Heart right ventricle (tissue), 16 donors: ENCODE data around the gene ZNFX1. TPM values are rescaled to one million over a fixed set of nuclear protein-coding genes. Genes with fewer than 3 reads are reported as not detected.

Experiments used
- ATAC-seq, 8 donors: fragments of 200-7000 bp; cut with Tn5 transposase; one replicate each; pipeline ENCODE4 v1.9.1; 2020; ENCODE audit warnings: mild to moderate bottlenecking in 8 of 8, moderate library complexity in 8 of 8, moderate number of reproducible peaks in 1 of 8
- DNase-seq, 2 donors: peaks; one replicate each; pipeline ENCODE4 v3.0.0-alpha.2; 2020
- H3K27ac ChIP-seq, 10 donors: fragments of 200-600 bp; sonication (generic) in 2 of 10; one replicate each; pipeline versions ENCODE4 v1.5.0 to v1.8.0; 2020 to 2022; ENCODE audit warnings: mild to moderate bottlenecking in 3 of 10
- H3K27me3 ChIP-seq, 7 donors: fragments of 200-600 bp; one replicate each; pipeline ENCODE4 v1.8.0; 2021 to 2022; ENCODE audit warnings: mild to moderate bottlenecking in 2 of 7
- H3K36me3 ChIP-seq, 9 donors: fragments of 200-600 bp; sonication (generic) in 1 of 9; one replicate each; pipeline versions ENCODE4 v1.5.0 to v1.8.0; 2020 to 2022; ENCODE audit warnings: mild to moderate bottlenecking in 2 of 9
- H3K4me1 ChIP-seq, 9 donors: fragments of 200-600 bp; sonication (generic) in 1 of 9; one replicate each; pipeline versions ENCODE4 v1.5.0 to v1.8.0; 2020 to 2022; ENCODE audit warnings: mild to moderate bottlenecking in 4 of 9
- H3K4me3 ChIP-seq, 10 donors: fragments of 200-600 bp; sonication (generic) in 2 of 10; one replicate each; pipeline versions ENCODE4 v1.5.0 to v1.8.0; 2020 to 2022; ENCODE audit warnings: mild to moderate bottlenecking in 7 of 10, moderate library complexity in 2 of 10
- H3K9me3 ChIP-seq, 11 donors: fragments of 200-600 bp in 10 of 11; sonication (generic) in 2 of 11; one replicate each; pipeline versions ENCODE4 v1.5.0 to v1.8.0; 2013 to 2022; ENCODE audit warnings: mild to moderate bottlenecking in 2 of 11, control low read depth in 1 of 11, moderate library complexity in 1 of 11
- CTCF ChIP-seq, 9 donors: fragments of 200-600 bp; sonication (generic) in 2 of 9; IDR thresholded peaks; one replicate each; pipeline versions ENCODE4 v1.5.0 to v1.8.0; 2021 to 2022; ENCODE audit warnings: antibody characterized with exemption in 9 of 9, mild to moderate bottlenecking in 5 of 9, moderate library complexity in 1 of 9
- WGBS, 2 donors: extraction: QIAGEN DNeasy Blood & Tissue Kit; methylation state at CpG; one replicate each; pipeline ENCODE4 v1.1.7; 2013; ENCODE audit warnings: inconsistent platforms in 1 of 2; 5-methylcytosine and 5-hydroxymethylcytosine counted together
- intact Hi-C, 10 donors: fragments of 100-400 bp; cut with DNase I; formaldehyde crosslinking; loops; one replicate each; pipeline versions ENCODE4 v1.11.1 to v1.14.2; 2022
- polyA plus RNA-seq, 2 donors: library from polyadenylated mRNA; stranded (reverse); fragments of 200-250 nt; gene quantifications; one replicate each; pipeline ENCODE4 v1.2.3, GENCODE V29; 2013
- total RNA-seq, 10 donors: library from RNA; stranded (reverse); fragmentation: NEBNext Ultra II Directional in 3 of 10; extraction: Animal tissue kit (Norgen Biotek cat#: 25700) in 3 of 10; gene quantifications; one replicate each; pipeline versions ENCODE4 v1.2.1 to v1.2.4, GENCODE V29; 2021 to 2023
- donor health status: Arrhythmogenic right ventricular cardiomyopathy.
- donor health status: ischemic (EF 13 %, LVEDD 7.1; RV severe dilation, severe dysfunction).
- donor health status: healthy with polysubstance abuse.
- donor health status: DM: no; HTN: yes; CAD: no.
- donor health status: DM: no; HTN: no; CAD: no.
- donor health status: ischemic (EF 25% LVEDD 6.9; RV normal size, moderate dysfunction).
- donor health status: ischemic (EF 25% LVEDD 5.7; RV mildly dilated, moderate dysfunction).
- donor health status: healthy.
- donor health status: DM: yes; HTN: yes; CAD: no.
- donor health status: Ischemic cardiomyopathy.
- donor health status: ischemic (EF 35%, LVEDD 5.7; RV mildly dilated, moderate dysfunction).
- donor health status: nonischemic (EF 11% LVEDD 7.7; RV severe dilation, severe dysfunction).
- donor health status: DM: yes; HTN: yes; CAD: no.
- donor health status: PGD.
- donor health status: ischemic (EF 29% LVEDD 5.4; RV normal size, mild dysfunction).
- donor health status: nonischemic (EF 23%, LVEDD 6.1; RV moderate dilation, normal function).

ZNFX1 gene
- total and polyA plus RNA-seq, 12 donors, result 7.8 to 49.5 (median 23.7) TPM

DNA sequence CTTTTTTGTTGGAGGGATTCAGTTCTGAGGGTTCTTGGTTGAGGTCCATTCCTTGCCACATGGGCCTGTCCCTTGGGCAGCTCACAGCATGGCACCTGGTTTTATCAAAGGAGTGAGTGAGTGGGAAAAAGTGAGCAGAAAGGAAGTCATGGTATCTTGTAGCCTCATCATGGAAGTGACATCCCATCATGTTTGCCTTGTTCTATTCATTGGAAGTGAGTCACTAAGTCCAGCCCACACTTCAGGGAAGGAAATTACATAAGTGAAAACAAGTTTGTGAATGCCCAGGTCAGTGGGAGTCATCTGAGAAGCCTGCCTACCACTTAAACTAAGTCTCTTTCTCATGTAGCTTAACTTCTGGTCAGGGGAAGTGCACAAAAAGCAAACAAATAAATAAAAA is 32.8 kb upstream of the ZNFX1 start:
- no peak overlapping the region for H3K4me3 ChIP-seq
- peaks cover 0 to 17% (median 0%) of the 10 kb centered on the region in 7 donors for H3K27me3 ChIP-seq
- no peaks in the 10 kb centered on the region for H3K36me3 ChIP-seq
- H3K4me1 ChIP-seq, result no peaks in the 10 kb centered on the region
- intact Hi-C loops, result no loop called here
- ATAC-seq (no peak), DNase-seq (no peak)
- H3K27ac ChIP-seq, result no peak overlapping the region
- peaks cover 0 to 6% (median 0%) of the 10 kb centered on the region in 11 donors for H3K9me3 ChIP-seq
- TF ChIP-seq CTCF (IDR thresholded peaks at IDR 0.05), result no peak

DNA sequence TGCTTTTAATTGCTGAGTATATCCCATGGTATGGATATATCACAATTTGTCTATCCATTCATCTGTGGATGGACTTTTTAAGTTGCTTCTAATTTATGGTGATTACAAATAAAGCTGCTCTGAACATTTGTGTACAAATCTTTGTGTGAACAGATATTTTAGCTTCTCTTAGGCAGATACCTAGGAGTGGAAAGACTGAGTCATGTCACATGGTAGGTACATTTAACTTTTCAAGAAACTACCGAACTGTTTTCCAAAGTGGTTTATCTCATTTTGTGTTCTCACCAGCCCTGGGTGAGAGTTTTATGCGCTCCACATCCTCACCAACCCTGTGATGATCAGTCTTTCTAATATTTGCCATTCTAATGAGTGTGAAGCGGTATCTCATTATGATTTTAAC is 31.0 kb upstream of the ZNFX1 start:
- WGBS, 2 donors, result 73 to 80% methylated on average over 3 of the region's 3 CpGs
- ATAC-seq, result no peak

GRCh38 chr20:49306903-49307620 is 29.2 kb upstream of the ZNFX1 start:
- Histone ChIP-seq H3K27ac (no peak overlapping the region), H3K27me3 (no peaks in the 10 kb centered on the region), H3K9me3 (peaks cover 0 to 6% (median 0%) of the 10 kb centered on the region in 11 donors), H3K4me3 (no peak overlapping the region), H3K4me1 (peaks cover 0 to 9% (median 3%) of the 10 kb centered on the region in 9 donors), H3K36me3 (no peaks in the 10 kb centered on the region)
- no peak for DNase-seq
- ATAC-seq, result no peak
- WGBS, 2 donors, result 65 to 73% methylated on average over 10 of the region's 10 CpGs
- intact Hi-C loops, result no loop called here
- no peak for TF ChIP-seq CTCF (IDR thresholded peaks at IDR 0.05)

More for the DNA sequence above, 31.0 kb upstream of the ZNFX1 start:
- Histone ChIP-seq H3K27ac (no peak overlapping the region), H3K27me3 (no peaks in the 10 kb centered on the region), H3K4me1 (no peaks in the 10 kb centered on the region), H3K4me3 (no peak overlapping the region), H3K9me3 (peaks cover 0 to 6% (median 0%) of the 10 kb centered on the region in 11 donors), H3K36me3 (no peaks in the 10 kb centered on the region)
- DNase-seq, result no peak
- intact Hi-C loops, result no loop called here
- no peak for TF ChIP-seq CTCF (IDR thresholded peaks at IDR 0.05)

GRCh38 chr20:49303065-49303552 is 25.3 kb upstream of the ZNFX1 start:
- no peaks in the 10 kb centered on the region for H3K36me3 ChIP-seq
- WGBS, 2 donors, result 30 to 50% methylated on average over 3 of the region's 3 CpGs
- ATAC-seq (no peak), DNase-seq (no peak)
- no peaks in the 10 kb centered on the region for H3K27me3 ChIP-seq
- peaks cover 0 to 9% (median 3%) of the 10 kb centered on the region in 9 donors for H3K4me1 ChIP-seq
- H3K9me3 ChIP-seq, result no peaks in the 10 kb centered on the region
- no peak overlapping the region for H3K27ac ChIP-seq
- TF ChIP-seq CTCF (IDR thresholded peaks at IDR 0.05), result no peak
- H3K4me3 ChIP-seq, result no peak overlapping the region
- intact Hi-C loops, result no loop called here
